Activated T-helper 9 cell treated with anti-CD3 and anti-CD28 coated beads, Interleukin-2, amount 50 U/mL, for 16 hours (primary cell): ENCODE measurements around the gene COL5A3.
"Not testable (repeated sequence)": the region's sequence is repeated elsewhere in the genome, so short reads cannot be mapped to it uniquely, and the experiment has no call there.

ENCODE experiments used
- DNase-seq: peaks from one replicate; pipeline ENCODE4 v3.0.0-alpha.2; 2020; ENCODE audit warnings: low read depth

Gene COL5A3

DNA sequence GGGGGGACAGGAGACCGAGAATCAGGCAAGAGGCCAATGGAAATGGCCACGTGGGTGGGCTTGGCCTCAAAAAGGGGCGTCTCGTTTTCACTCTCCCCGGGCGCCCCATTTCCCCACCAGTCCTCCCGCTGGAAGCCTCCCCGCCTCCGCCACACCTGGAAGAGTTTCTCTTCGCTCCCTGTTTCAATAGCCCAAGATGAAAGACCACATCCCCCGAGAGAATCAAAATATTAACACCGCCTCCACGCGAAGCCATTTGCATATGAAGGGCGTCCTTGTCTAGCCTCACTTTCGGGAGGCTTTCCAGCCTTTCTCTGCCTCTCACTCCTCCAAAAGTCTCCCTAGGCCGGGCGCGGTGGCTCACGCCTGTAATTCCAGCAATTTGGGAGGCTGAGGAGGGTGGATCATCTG lies 73.3 kb downstream of the COL5A3 start:
- no peak for DNase-seq

DNA sequence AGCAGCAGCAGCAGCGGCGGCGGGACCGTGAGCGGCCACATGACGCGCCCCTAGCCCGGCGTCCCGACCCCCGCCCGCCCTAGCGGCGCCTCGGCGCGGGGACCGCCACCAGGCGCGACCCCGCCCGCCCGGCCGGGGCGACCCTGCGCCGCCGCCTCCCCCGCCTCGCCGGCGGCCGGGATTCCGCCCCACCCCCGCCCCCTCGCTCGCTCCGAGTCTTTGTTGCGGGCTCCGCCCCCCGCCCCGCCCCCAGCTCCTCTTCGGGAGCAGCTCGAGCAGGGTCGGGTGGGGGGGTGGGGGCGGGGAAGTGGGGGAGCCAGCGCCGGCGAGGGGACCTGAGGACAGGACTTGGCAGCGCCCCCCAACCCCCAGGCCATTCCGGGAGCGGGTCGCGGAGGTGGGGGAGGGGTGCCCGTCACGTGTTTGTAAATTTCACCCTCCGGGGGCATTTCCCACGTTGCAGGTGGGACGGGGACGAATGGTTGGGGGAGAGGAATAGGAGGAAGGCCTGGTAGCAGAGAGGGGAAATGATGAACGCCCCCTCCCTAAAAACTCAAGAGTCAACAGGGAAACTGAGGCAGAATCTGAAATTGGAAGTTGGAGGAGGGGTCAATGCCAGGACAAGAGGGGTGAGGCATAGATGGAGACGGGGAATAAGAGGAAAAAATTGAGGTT lies 73.8 kb downstream of the COL5A3 start, which contains the start of gene OLFM2:
Gene OLFM2, minus strand, starts transcription at position 190 of the 675 bp plus-strand sequence. Its CDS starts 149 bp downstream, at position 41.
- DNase-seq = no peak

DNA sequence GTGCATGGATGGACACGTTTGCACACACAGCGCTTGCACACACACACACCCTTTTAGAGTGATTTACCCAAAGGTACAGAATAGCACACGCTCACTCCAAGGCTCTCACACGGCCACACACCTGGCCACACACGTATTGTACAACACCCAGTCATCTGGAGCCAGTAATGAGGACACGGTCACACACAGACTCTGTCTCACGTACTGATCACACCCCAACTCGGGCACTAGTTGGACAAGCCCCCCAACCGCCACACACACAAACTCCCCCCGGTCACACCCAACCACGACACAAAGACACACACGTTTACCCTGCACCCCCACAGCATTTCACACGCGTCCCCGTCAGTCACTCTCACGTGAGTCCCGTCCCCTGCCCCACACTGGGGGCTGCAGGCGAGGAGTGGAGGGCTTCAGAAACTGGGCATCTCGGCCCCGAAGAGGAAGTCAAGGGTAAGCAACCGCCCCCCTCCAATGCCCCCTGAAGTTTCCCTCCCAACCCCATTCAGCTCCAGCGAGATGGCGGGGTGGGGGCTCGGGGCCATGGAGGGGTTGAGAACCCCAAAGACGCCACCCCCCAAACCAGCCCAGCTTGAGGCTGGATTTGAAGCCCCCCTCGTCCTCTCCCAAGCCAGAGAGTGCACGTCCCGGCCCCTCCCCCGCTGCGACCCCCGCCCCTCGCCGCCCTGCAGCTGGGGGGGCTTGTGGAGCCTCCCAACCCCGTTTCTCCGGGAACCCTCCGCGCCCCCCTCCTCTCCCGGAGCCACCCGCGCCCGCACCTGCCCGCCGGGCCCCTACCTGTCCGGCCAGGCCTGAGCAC lies 74.6 kb downstream of the COL5A3 start:
- no peak for DNase-seq

DNA sequence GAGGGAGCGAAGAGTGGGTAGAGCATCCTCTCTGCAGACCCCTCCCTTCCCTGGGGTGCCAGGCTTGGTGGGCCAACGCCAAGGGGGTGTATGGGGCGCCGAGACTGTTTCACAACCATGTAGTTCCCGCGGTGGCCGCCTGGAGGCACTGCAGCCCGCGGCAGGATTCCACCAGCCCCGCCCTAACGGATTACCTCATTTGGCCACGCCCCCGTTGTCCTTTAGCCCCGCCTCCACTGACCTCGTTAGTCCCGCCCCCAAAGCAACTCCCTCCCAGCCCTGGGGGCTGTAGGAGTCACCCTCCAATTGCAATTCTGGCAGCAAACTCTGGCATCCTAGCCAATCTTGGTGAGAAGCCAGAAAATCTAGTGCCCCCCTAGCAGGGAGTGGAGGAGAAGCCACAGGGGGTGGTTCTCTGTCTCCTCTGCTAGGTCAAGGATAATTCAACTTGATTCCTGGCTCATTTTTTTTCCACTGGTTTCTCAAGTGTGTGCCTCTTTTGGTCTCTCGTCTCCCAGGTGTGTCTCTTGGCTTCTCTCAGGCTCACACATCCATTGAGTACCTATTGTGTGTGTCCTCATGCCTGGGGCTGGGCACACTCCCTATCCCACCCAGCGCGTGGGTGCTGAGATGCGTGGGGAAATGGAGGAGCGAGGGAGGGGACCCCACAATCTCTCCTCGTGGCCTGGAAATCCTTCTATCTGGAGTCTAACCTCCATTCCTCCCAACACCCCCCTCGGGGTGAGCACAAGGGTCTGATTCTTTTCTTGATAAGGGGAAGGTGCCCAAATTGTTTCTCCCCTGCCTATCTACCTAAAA lies 76.0 kb downstream of the COL5A3 start:
- DNase-seq = peak; percentile 78

DNA sequence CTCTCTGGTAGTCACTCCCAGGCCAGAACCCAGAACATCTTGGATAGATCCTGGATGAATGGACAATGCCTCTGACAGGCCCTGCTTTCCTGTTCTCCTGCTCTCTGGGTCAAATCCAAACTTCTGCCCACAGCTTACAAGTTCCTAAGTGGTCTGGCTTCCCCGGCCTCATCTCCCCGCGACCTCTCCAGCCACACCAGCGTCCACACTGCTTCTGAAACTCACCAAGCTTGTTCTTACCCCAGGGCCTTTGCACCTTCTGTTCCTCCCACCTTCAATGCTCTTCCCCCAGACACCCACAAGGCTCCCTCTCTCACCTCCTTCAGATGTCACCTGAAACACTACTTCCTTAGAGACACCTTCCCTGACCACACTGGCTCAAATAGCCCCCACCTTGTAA lies 77.5 kb downstream of the COL5A3 start:
- DNase-seq = no peak

DNA sequence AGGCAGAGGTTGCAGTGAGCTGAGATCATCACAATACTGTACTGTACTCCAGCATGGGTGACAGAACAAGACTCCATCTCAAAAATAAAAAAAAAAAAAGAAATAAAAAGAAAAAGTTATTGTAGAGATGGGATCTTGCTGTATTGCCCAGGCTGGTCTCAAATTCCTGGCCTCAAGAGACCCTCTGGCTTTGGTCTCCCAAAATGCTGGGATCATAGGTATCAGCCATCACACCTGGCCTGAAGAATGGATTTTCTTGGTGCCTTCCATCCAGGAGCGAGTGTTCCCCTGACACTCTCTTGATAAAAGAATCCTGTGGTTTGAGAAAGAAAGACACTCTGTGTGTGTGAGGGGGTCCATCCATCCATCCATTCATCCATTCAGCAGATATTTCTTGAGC lies 78.7 kb downstream of the COL5A3 start:
- no peak for DNase-seq

DNA sequence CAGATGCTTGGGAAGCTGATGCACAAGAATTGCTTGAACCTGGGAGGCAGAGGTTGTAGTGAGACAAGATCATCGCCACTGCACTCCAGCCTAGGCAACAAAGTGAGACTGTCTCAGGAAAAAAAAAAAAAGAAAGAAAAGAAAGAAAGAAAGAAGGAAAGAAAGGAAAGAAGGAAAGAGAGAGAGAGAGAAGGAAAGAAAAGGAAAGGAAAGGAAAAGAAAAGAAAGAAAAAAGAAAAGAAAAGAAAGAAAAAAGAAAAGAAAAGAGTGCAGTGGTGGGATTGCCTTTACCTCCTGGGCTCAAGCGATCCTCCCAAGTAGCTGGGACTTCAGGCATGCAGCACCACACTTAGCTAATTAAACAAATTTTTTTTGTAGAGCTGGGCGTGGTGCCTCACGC lies 86.9 kb downstream of the COL5A3 start:
- no peak for DNase-seq

DNA sequence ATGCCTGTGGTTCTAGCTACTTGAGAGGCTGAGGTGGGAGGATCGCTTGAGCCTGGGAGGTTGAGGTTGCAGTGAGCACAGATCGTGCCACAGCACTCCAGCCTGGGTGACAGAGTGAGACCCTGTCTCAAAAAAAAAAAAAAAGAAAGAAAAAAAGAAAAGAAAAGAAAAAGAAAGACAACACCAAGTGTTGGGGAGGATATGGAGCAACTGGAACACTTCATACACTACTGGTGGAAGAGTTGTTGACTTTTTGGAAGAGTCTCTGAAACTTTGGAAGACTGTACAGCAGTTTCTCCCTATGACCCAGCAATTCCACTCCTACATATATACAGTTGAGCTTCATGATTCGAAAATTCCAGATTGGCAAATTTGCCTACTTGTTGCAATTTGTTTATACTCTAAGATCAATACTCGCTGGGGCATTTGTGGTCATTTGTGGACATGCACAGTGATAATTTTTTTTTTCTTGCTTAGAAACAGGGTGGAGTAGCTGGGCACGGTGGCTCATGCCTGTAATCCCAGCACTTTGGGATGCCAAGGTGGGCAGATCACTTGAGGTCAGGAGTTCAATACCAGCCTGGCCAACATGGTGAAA lies 87.4 kb downstream of the COL5A3 start:
- not testable (repeated sequence) for DNase-seq

DNA sequence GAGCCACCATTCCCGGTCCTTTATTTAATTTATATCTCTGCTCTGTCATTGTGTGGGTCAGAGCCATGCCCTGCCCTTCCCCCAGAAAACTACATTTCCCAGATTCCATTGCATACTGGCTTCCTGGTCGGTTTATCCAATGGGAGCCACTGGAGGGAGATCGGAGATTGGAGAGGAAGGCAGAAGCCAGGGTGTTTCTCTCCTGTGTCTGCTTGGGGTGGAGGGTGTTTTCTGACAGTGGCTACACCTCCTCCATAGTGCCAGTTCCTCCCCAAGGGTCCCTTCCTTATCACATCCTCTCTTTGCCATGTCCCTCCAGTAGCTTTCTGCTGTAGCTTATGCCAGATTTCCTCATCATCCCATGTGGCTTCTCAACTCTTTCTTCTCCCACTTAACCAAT lies 93.0 kb downstream of the COL5A3 start:
- DNase-seq = no peak

DNA sequence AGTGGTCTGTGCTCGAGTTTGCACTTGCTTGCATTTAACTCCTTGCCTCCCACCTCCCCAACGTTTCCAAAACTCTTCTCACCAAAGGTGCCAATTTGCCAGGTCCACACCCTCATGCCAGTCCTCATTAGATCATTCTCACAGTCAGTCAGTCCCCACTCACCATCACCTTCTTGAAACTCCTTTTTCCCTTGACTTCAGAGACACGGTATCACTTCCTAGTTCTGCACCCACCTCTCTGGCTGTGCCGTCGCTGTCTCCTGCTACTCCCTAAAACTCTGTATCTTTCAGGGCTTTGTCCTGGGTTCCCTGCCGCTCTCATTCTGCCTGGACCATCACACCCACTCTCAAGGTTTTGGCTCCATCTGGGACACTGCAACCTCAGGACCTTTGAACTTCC lies 93.6 kb downstream of the COL5A3 start:
- DNase-seq = no peak

DNA sequence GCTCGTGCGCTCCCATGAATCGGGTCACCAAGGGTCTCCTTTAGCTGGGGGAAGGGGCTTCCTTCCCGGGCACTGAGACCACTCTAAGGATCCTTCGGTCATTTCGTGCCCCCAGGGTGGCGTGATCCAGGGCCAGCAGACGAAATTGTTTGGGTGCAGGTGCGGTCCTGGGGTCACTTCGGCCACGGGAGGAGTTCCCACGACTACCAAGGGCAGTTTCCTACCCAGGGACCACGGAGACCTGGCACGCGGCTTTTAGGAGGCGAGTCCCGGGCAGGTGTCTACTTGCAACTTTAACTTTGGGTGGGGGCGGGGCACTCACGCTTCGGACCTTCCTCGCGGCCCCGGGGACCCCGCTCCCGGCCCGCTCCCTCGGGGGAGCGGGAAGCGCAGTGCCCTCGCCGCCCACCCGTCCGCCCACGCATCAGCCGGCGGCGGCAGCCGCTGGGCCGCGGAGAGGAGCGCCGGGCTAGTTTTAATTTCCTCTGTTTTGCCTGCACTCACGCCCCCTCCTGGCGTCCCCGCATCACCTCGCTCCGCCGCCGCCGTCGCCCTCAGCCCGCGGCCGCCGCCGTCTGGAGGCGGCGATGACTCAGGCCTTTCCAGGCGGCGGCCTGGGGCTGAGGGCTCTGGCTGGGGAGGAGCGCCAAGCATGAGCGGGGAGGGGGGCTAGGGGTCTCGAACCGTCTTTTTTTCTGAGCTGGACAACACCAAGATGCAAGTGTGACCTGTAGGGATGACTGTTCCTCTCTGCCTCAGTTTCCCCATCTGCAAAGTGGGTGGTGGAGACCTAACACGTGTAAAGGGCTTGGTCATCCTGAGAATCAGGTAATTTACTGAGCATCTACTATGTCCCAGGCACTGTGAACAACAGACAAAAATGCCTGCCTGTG lies 95.7 kb downstream of the COL5A3 start:
- DNase-seq = peak; percentile 75

DNA sequence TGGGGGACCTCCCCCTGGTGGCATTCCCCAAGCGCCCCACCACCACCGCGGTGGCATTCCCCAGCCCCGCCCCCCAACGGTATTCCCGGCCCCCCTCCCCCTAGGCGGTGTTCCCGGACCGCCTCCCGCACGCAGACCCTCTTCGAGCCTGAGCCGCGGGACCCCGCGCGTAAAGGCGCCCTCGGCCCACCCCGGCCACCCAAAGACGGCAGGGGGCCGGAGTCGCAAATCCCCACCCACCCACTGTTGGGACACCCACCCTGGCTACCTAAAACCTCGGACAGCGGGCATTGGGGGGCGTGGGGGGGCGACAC lies 96.3 kb downstream of the COL5A3 start:
- no peak for DNase-seq

DNA sequence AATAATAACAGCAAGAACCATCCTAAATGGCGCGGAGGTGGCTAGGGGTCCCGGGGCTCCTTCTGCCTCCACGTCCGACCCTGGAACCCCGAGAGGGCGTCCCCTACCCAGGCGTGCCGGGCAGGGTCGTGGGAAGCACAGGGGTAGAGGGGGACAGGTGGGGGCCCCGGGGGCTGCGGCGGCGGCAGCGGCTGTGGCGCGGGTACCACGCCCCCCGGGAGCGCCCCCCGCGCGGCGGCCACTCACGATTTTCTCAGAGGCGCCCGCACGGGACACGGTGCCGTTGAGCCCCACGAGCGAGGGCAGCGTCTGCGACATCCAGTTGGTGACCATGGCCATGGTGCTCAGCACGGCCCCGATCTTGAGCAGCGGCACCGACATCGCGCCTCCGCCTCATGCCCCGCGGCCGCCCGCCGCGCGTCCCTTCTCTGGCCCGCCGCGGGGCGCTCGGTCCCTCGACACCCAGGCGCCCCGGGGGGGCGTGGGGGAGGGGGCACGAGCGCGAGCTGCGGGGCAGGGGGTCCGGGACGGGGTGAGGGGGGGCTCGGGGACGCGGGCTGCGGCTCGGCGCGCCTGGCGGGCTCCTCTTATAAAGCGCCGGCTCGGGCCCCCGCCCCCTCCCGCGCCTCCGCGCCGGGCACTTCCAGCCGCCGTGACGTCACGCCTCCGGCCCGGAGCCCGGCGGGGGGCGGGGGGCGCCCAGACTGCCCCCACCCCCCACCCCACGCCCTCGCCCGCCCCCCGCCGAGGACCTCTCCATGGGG lies 96.9 kb downstream of the COL5A3 start:
- DNase-seq = no peak

DNA sequence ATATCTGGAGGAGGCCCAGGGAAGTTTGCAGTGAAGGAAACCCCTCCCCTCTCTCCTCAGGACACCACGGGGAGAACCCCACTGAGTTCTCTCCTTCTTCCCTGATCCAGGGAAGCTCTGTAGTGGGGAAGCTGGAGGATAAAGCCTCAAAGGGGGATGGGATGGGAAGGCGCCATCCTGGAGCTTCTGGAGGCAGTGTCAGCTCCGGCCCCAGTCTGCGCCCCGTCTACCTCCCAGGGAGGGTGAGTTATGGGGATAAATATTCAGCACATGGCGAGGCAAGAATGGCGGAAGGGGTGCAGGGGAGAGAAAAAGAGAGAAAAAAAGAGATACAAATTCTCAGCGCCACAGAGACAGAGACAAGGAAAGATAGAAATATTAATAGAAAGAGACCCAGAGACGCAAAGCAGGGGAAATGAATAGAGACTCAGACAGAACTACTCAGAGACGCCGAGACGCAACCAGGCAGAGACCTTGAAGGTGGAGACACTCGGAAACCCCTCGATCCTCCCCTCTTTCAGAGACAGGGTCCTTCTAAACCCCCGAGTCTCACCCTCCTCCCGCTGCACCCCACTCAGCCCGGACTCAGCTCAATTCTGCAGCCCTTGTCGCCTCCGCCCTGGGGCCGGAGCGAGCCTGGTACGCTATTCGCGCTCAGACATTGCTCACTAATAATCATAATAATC lies 97.6 kb downstream of the COL5A3 start:
- DNase-seq = no peak

DNA sequence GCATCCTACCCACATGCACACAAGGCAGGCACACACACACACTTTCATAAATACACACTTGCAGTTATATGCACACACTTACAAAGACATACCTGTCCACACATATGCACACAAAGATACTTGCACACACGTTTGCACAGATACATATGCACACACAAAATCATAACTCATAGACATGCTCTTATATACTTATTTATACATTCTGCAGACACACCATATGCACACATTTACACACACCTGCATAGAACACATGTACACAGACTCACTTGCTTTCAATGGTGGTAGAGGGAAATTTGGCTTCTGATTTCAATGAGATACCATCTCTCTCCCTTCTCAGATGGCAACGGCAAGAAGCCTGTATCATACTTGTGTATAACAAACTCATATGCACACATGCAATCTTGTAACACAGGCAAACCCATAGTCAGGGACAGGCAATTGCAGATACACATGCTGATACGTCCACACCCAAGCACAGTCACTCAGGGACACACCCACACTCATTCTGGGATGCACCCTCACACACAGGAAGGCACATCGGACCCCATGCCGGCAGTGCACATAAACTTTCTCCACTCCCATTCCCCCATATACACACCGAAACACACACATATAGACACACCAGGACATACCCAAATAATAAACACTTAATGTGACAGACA lies 98.6 kb downstream of the COL5A3 start:
- DNase-seq = no peak

DNA sequence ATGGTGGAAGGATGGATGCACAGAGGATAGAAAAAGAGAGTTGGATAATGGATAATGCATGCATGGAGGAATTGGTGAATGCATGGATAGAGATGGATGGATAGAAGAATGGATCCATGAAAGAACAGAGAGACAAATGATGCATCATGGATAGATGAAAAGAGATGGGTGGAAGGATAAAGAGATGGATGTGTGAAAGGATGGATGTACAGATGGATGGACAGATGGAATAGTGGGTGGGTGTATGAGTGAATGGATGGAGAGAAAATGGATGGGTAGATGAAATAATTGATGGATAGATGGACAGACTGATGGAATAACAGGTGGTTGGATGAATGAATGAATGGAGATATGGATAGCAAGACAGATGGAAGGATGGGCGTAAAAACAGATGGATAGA lies 99.7 kb downstream of the COL5A3 start:
- DNase-seq = no peak
